AG09309 (cell line): ENCODE measurements around the gene PROK1.

Source experiments
- DNase-seq: peaks from one replicate; pipeline ENCODE4 v3.0.0-alpha.2; 2010; ENCODE audit warnings: low read depth
- H3K4me3 ChIP-seq: 2 replicates; pipeline ENCODE4 v1.5.1; 2011; ENCODE audit warnings: mild to moderate bottlenecking, low read depth, low read length, moderate library complexity; ENCODE audit not compliant: control insufficient read depth
- TF ChIP-seq, protein P1 (sequence below): IDR thresholded peaks from 2 replicates; pipeline ENCODE4 v1.5.1; 2011; ENCODE audit warnings: mild to moderate bottlenecking, low read depth, low read length, inconsistent platforms; ENCODE audit not compliant: insufficient read depth, control insufficient read depth; ENCODE audit errors: missing control alignments

Gene PROK1

DNA sequence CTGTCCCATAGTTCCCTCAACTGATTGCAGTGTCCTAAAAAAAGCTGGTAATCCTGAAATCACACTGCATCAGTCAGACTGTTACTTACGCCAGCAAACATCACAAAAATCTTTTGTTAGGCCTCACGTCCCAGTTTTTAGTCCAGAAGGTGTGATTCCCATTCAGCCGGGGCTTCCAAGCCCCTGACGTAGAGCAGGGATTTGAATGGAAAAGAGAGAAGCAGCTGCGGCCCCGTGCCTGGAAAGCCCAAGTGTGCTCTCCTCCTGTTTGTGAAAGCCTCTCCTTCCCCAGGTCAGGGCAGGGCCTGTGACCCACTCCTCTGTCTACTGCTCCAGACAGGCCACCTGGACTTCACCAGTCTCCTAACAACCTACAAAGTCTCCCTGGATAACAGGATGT is 47.3 kb downstream of the PROK1 start:
- no peak overlapping the region for H3K4me3 ChIP-seq
- no peak for DNase-seq
- TF ChIP-seq, protein P1, sequence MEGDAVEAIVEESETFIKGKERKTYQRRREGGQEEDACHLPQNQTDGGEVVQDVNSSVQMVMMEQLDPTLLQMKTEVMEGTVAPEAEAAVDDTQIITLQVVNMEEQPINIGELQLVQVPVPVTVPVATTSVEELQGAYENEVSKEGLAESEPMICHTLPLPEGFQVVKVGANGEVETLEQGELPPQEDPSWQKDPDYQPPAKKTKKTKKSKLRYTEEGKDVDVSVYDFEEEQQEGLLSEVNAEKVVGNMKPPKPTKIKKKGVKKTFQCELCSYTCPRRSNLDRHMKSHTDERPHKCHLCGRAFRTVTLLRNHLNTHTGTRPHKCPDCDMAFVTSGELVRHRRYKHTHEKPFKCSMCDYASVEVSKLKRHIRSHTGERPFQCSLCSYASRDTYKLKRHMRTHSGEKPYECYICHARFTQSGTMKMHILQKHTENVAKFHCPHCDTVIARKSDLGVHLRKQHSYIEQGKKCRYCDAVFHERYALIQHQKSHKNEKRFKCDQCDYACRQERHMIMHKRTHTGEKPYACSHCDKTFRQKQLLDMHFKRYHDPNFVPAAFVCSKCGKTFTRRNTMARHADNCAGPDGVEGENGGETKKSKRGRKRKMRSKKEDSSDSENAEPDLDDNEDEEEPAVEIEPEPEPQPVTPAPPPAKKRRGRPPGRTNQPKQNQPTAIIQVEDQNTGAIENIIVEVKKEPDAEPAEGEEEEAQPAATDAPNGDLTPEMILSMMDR = no peak

DNA sequence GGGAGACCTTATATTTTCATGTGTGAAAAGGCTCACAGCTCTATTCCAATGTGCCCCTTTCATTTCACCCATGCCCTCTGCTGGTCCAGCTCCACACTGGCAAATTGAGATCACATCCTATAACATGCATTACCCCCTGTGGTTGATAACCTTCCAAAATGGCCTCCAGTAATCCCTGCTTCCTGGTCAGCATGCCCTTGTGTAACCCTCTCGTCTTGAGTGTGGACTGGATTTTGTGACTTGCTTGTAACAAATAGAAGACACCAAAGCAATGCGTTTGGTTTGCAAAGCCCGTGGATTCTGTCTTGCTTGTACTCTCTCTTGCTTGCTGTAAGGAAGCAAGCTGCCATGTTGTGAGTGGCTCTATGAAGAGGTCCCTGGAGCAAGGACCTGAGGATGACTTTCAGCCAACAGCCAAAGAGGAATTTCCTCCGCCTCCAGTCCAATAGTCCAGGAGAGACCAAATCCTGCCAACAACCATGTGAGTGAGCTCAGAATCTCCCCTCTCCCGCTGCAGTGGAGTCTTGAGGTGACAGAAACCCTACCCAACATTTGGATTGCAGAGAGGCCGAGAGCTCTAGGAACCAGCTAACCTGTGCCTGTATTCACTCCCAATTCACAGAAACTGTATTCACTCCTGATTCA is 50.7 kb downstream of the PROK1 start:
- no peak for DNase-seq
- H3K4me3 ChIP-seq = no peak overlapping the region
- TF ChIP-seq, protein P1 = no peak

GRCh38 chr1:110502402-110503151 is 51.6 kb downstream of the PROK1 start:
- DNase-seq = no peak
- H3K4me3 ChIP-seq = no peak overlapping the region
- TF ChIP-seq, protein P1 = no peak

DNA sequence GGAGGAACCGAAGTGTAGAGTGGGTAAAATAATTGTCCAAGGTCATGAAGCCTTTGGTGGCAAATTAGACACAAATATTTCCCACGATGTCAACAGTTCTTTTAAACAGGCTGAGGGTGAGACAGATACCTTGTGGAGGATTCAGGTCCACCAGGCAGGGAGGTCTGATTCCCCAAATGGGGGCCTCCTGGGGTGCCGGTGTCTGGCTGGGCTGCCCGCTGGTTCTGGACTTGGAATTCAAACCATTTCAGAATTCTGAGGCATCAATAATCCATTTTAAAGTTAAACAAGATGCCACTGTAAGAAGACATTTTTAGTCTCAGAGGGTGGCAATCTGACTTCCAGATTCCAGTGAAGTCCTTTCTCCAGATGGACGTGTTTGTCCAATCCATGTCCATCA is 52.5 kb downstream of the PROK1 start:
- TF ChIP-seq, protein P1 = no peak
- DNase-seq = no peak
- H3K4me3 ChIP-seq = no peak overlapping the region

GRCh38 chr1:110504226-110504625 is 53.3 kb downstream of the PROK1 start:
- no peak overlapping the region for H3K4me3 ChIP-seq
- TF ChIP-seq, protein P1 = no peak
- DNase-seq = no peak

GRCh38 chr1:110505596-110505995 is 54.6 kb downstream of the PROK1 start:
- TF ChIP-seq, protein P1 = no peak
- no peak overlapping the region for H3K4me3 ChIP-seq
- DNase-seq = no peak
